Measurements from ENCODE around the gene RFX1. TPM values are rescaled to one million over a fixed set of nuclear protein-coding genes. Genes with fewer than 3 reads are reported as not detected.

Gene RFX1
- polyA plus RNA-seq: 10 to 100 TPM in 1 of 4 donors, 1 to 10 TPM in 3; 3.8 to 16.6 (median 5.5) TPM
- long read RNA-seq, donor 1: 0 reads
- long read RNA-seq, donor 2: 0 reads
- long read RNA-seq, donor 3, partial matches to known transcripts: 13 of 13 reads
- long read RNA-seq, donor 3, other reads (novel, unspliced or antisense): 0 of 13 reads
- long read RNA-seq, donor 4: 0 reads
- long read RNA-seq, donor 5: 0 reads
- long read RNA-seq, donor 6, partial matches to known transcripts: 0 of 1 reads
- long read RNA-seq, donor 6, other reads (novel, unspliced or antisense): 0 of 1 reads
- long read RNA-seq, donor 7, partial matches to known transcripts: 0 of 1 reads
- long read RNA-seq, donor 7, other reads (novel, unspliced or antisense): 0 of 1 reads
- long read RNA-seq, donor 8: 0 reads
- long read RNA-seq, donor 9: 0 reads
- long read RNA-seq, donor 10, partial matches to known transcripts: 0 of 2 reads
- long read RNA-seq, donor 10, other reads (novel, unspliced or antisense): 0 of 2 reads

- WGBS, 3 donors: 0 to 1% (median 1%) methylated on average over 44 to 58 of the region's 58 CpGs
Observed at GRCh38 chr19:14006085-14006765, at the start of gene RFX1. Gene RFX1 (minus strand): TSS chr19:14006320. CDS start chr19:13993843, 12,477 bp downstream.

GRCh38 chr19:14055396-14055795 is 49.3 kb upstream of the RFX1 start:
- FAIRE-seq: no peak
- Histone ChIP-seq H3K27ac (ENCODE audit: low read depth in 1 of 3, low read length in 2 of 3) (no peak overlapping the region), H3K36me3 (ENCODE audit: control insufficient read depth in 3 of 3, insufficient read depth in 2 of 3, low read depth in 1 of 3, low read length in 3 of 3) (peaks cover 0 to 14% (median 0%) of the 10 kb centered on the region in 3 donors), H3K4me1 (ENCODE audit: control insufficient read depth in 3 of 3, insufficient read depth in 2 of 3, low read depth in 1 of 3, low read length in 2 of 3) (peaks cover 0 to 18% (median 0%) of the 10 kb centered on the region in 3 donors), H3K4me3 (ENCODE audit: low read depth in 1 of 3, low read length in 3 of 3) (no peak overlapping the region), H3K27me3 (ENCODE audit: control insufficient read depth in 3 of 3, insufficient read depth in 3 of 3, low read length in 3 of 3) (peaks cover 0 to 40% (median 6%) of the 10 kb centered on the region in 3 donors), H3K9me3 (ENCODE audit: control insufficient read depth in 2 of 2, insufficient read depth in 1 of 2, low read depth in 1 of 2, low read length in 1 of 2) (peaks cover 0 to 6% of the 10 kb centered on the region in 2 donors)
- DNase-seq: no peak
- 86 to 98% (median 91%) methylated on average over 3 of the region's 3 CpGs for WGBS, 3 donors

More at GRCh38 chr19:14006085-14006765, at the start of gene RFX1:
- peak within 1 kb of the TSS; percentile 83 to 94 (median 91) for H3K4me3 ChIP-seq (ENCODE audit: low read depth in 1 of 3, low read length in 3 of 3)
- H3K9me3 ChIP-seq (ENCODE audit: control insufficient read depth in 2 of 2, insufficient read depth in 1 of 2, low read depth in 1 of 2, low read length in 1 of 2): no peaks in the 10 kb centered on the region
- H3K4me1 ChIP-seq (ENCODE audit: control insufficient read depth in 3 of 3, insufficient read depth in 2 of 3, low read depth in 1 of 3, low read length in 2 of 3): peaks cover 0 to 12% (median 0%) of the 10 kb centered on the region in 3 donors
- DNase-seq (peak; percentile 100), FAIRE-seq (no peak)
- H3K27me3 ChIP-seq (ENCODE audit: control insufficient read depth in 3 of 3, insufficient read depth in 3 of 3, low read length in 3 of 3): no peaks in the 10 kb centered on the region
- H3K27ac ChIP-seq (ENCODE audit: low read depth in 1 of 3, low read length in 2 of 3): peak within 1 kb of the TSS; percentile 97 to 99 (median 97)
- H3K36me3 ChIP-seq (ENCODE audit: control insufficient read depth in 3 of 3, insufficient read depth in 2 of 3, low read depth in 1 of 3, low read length in 3 of 3): peaks cover 0 to 14% (median 0%) of the 10 kb centered on the region in 3 donors

GRCh38 chr19:14054721-14055120 is 48.6 kb upstream of the RFX1 start:
- no peak for DNase-seq
- no peak for FAIRE-seq

GRCh38 chr19:14054099-14054498 is 48.0 kb upstream of the RFX1 start:
- no peak for FAIRE-seq
- Histone ChIP-seq H3K4me3 (ENCODE audit: low read depth in 1 of 3, low read length in 3 of 3) (no peak overlapping the region), H3K27me3 (ENCODE audit: control insufficient read depth in 3 of 3, insufficient read depth in 3 of 3, low read length in 3 of 3) (peaks cover 0 to 32% (median 4%) of the 10 kb centered on the region in 3 donors), H3K9me3 (ENCODE audit: control insufficient read depth in 2 of 2, insufficient read depth in 1 of 2, low read depth in 1 of 2, low read length in 1 of 2) (peaks cover 0 to 6% of the 10 kb centered on the region in 2 donors), H3K4me1 (ENCODE audit: control insufficient read depth in 3 of 3, insufficient read depth in 2 of 3, low read depth in 1 of 3, low read length in 2 of 3) (peaks cover 0 to 6% (median 0%) of the 10 kb centered on the region in 3 donors), H3K36me3 (ENCODE audit: control insufficient read depth in 3 of 3, insufficient read depth in 2 of 3, low read depth in 1 of 3, low read length in 3 of 3) (peaks cover 0 to 16% (median 1%) of the 10 kb centered on the region in 3 donors), H3K27ac (ENCODE audit: low read depth in 1 of 3, low read length in 2 of 3) (no peak overlapping the region)
- 81 to 89% (median 82%) methylated on average over 6 of the region's 6 CpGs for WGBS, 3 donors
- no peak for DNase-seq

More at GRCh38 chr19:14054721-14055120, 48.6 kb upstream of the RFX1 start:
- H3K27ac ChIP-seq (ENCODE audit: low read depth in 1 of 3, low read length in 2 of 3): no peak overlapping the region
- no peak overlapping the region for H3K4me3 ChIP-seq (ENCODE audit: low read depth in 1 of 3, low read length in 3 of 3)
- peaks cover 0 to 38% (median 4%) of the 10 kb centered on the region in 3 donors for H3K27me3 ChIP-seq (ENCODE audit: control insufficient read depth in 3 of 3, insufficient read depth in 3 of 3, low read length in 3 of 3)
- peaks cover 0 to 14% (median 0%) of the 10 kb centered on the region in 3 donors for H3K36me3 ChIP-seq (ENCODE audit: control insufficient read depth in 3 of 3, insufficient read depth in 2 of 3, low read depth in 1 of 3, low read length in 3 of 3)
- H3K9me3 ChIP-seq (ENCODE audit: control insufficient read depth in 2 of 2, insufficient read depth in 1 of 2, low read depth in 1 of 2, low read length in 1 of 2): peaks cover 0 to 6% of the 10 kb centered on the region in 2 donors
- 54 to 73% (median 61%) methylated on average over 11 of the region's 11 CpGs for WGBS, 3 donors
- peaks cover 0 to 12% (median 0%) of the 10 kb centered on the region in 3 donors for H3K4me1 ChIP-seq (ENCODE audit: control insufficient read depth in 3 of 3, insufficient read depth in 2 of 3, low read depth in 1 of 3, low read length in 2 of 3)

- Histone ChIP-seq H3K9me3 (ENCODE audit: control insufficient read depth in 2 of 2, insufficient read depth in 1 of 2, low read depth in 1 of 2, low read length in 1 of 2) (peaks cover 0 to 7% of the 10 kb centered on the region in 2 donors), H3K4me1 (ENCODE audit: control insufficient read depth in 3 of 3, insufficient read depth in 2 of 3, low read depth in 1 of 3, low read length in 2 of 3) (peaks cover 0 to 3% (median 0%) of the 10 kb centered on the region in 3 donors), H3K36me3 (ENCODE audit: control insufficient read depth in 3 of 3, insufficient read depth in 2 of 3, low read depth in 1 of 3, low read length in 3 of 3) (peaks cover 0 to 22% (median 2%) of the 10 kb centered on the region in 3 donors), H3K27me3 (ENCODE audit: control insufficient read depth in 3 of 3, insufficient read depth in 3 of 3, low read length in 3 of 3) (peaks cover 0 to 26% (median 4%) of the 10 kb centered on the region in 3 donors), H3K4me3 (ENCODE audit: low read depth in 1 of 3, low read length in 3 of 3) (no peak overlapping the region), H3K27ac (ENCODE audit: low read depth in 1 of 3, low read length in 2 of 3) (no peak overlapping the region)
- 90 to 93% (median 92%) methylated on average over 8 to 11 of the region's 11 CpGs for WGBS, 3 donors
- DNase-seq: no peak
- FAIRE-seq: no peak
Observed at GRCh38 chr19:14053500-14053899, 47.4 kb upstream of the RFX1 start.

GRCh38 chr19:14053032-14053431 is 46.9 kb upstream of the RFX1 start:
- peaks cover 0 to 24% (median 2%) of the 10 kb centered on the region in 3 donors for H3K36me3 ChIP-seq (ENCODE audit: control insufficient read depth in 3 of 3, insufficient read depth in 2 of 3, low read depth in 1 of 3, low read length in 3 of 3)
- H3K27me3 ChIP-seq (ENCODE audit: control insufficient read depth in 3 of 3, insufficient read depth in 3 of 3, low read length in 3 of 3): peaks cover 0 to 21% (median 0%) of the 10 kb centered on the region in 3 donors
- no peak overlapping the region for H3K27ac ChIP-seq (ENCODE audit: low read depth in 1 of 3, low read length in 2 of 3)
- FAIRE-seq: no peak
- no peak for DNase-seq
- H3K9me3 ChIP-seq (ENCODE audit: control insufficient read depth in 2 of 2, insufficient read depth in 1 of 2, low read depth in 1 of 2, low read length in 1 of 2): peaks cover 0 to 10% of the 10 kb centered on the region in 2 donors
- H3K4me1 ChIP-seq (ENCODE audit: control insufficient read depth in 3 of 3, insufficient read depth in 2 of 3, low read depth in 1 of 3, low read length in 2 of 3): peaks cover 0 to 2% (median 0%) of the 10 kb centered on the region in 3 donors
- H3K4me3 ChIP-seq (ENCODE audit: low read depth in 1 of 3, low read length in 3 of 3): no peak overlapping the region
- 93 to 95% (median 95%) methylated on average over 3 of the region's 3 CpGs for WGBS, 3 donors

- 84 to 91% (median 90%) methylated on average over 6 of the region's 6 CpGs for WGBS, 3 donors
- no peak overlapping the region for H3K4me3 ChIP-seq (ENCODE audit: low read depth in 1 of 3, low read length in 3 of 3)
- H3K9me3 ChIP-seq (ENCODE audit: control insufficient read depth in 2 of 2, insufficient read depth in 1 of 2, low read depth in 1 of 2, low read length in 1 of 2): peaks cover 0 to 10% of the 10 kb centered on the region in 2 donors
- DNase-seq: no peak
- peaks cover 0 to 17% (median 0%) of the 10 kb centered on the region in 3 donors for H3K27me3 ChIP-seq (ENCODE audit: control insufficient read depth in 3 of 3, insufficient read depth in 3 of 3, low read length in 3 of 3)
- H3K36me3 ChIP-seq (ENCODE audit: control insufficient read depth in 3 of 3, insufficient read depth in 2 of 3, low read depth in 1 of 3, low read length in 3 of 3): peaks cover 0 to 27% (median 2%) of the 10 kb centered on the region in 3 donors
- no peaks in the 10 kb centered on the region for H3K4me1 ChIP-seq (ENCODE audit: control insufficient read depth in 3 of 3, insufficient read depth in 2 of 3, low read depth in 1 of 3, low read length in 2 of 3)
- no peak for FAIRE-seq
- no peak overlapping the region for H3K27ac ChIP-seq (ENCODE audit: low read depth in 1 of 3, low read length in 2 of 3)
Observed at GRCh38 chr19:14052470-14052869, 46.4 kb upstream of the RFX1 start.

- DNase-seq (no peak), FAIRE-seq (no peak)
- WGBS, 3 donors: 85 to 86% (median 85%) methylated on average over 6 to 9 of the region's 9 CpGs
Observed at GRCh38 chr19:14051980-14052379, 45.9 kb upstream of the RFX1 start.

More at GRCh38 chr19:14051980-14052379, 45.9 kb upstream of the RFX1 start:
- peaks cover 0 to 14% (median 0%) of the 10 kb centered on the region in 3 donors for H3K27me3 ChIP-seq (ENCODE audit: control insufficient read depth in 3 of 3, insufficient read depth in 3 of 3, low read length in 3 of 3)
- no peak overlapping the region for H3K27ac ChIP-seq (ENCODE audit: low read depth in 1 of 3, low read length in 2 of 3)
- peaks cover 0 to 27% (median 2%) of the 10 kb centered on the region in 3 donors for H3K36me3 ChIP-seq (ENCODE audit: control insufficient read depth in 3 of 3, insufficient read depth in 2 of 3, low read depth in 1 of 3, low read length in 3 of 3)
- H3K4me1 ChIP-seq (ENCODE audit: control insufficient read depth in 3 of 3, insufficient read depth in 2 of 3, low read depth in 1 of 3, low read length in 2 of 3): no peaks in the 10 kb centered on the region
- H3K4me3 ChIP-seq (ENCODE audit: low read depth in 1 of 3, low read length in 3 of 3): no peak overlapping the region
- H3K9me3 ChIP-seq (ENCODE audit: control insufficient read depth in 2 of 2, insufficient read depth in 1 of 2, low read depth in 1 of 2, low read length in 1 of 2): peaks cover 0 to 10% of the 10 kb centered on the region in 2 donors
